ENCODE data around the gene RICTOR. TPM values are rescaled to one million over a fixed set of nuclear protein-coding genes. Genes with fewer than 3 reads are reported as not detected.

RICTOR gene
- total RNA-seq, 1 experiment from 2014 or later, result 22.4 TPM

DNA sequence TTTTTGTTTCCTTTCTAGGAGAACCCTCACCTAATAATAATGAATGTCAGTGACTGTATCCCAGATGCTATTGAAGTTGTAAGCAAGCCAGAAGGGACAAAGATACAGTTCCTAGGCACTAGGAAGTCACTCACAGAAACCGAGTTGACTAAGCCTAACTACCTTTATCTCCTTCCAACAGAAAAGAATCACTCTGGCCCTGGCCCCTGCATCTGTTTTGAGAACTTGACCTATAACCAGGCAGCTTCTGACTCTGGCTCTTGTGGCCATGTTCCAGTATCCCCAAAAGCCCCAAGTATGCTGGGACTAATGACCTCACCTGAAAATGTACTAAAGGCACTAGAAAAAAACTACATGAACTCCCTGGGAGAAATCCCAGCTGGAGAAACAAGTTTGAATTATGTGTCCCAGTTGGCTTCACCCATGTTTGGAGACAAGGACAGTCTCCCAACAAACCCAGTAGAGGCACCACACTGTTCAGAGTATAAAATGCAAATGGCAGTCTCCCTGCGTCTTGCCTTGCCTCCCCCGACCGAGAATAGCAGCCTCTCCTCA, 141.3 kb downstream of the RICTOR start (continued):
- TF ChIP-seq, protein P1, sequence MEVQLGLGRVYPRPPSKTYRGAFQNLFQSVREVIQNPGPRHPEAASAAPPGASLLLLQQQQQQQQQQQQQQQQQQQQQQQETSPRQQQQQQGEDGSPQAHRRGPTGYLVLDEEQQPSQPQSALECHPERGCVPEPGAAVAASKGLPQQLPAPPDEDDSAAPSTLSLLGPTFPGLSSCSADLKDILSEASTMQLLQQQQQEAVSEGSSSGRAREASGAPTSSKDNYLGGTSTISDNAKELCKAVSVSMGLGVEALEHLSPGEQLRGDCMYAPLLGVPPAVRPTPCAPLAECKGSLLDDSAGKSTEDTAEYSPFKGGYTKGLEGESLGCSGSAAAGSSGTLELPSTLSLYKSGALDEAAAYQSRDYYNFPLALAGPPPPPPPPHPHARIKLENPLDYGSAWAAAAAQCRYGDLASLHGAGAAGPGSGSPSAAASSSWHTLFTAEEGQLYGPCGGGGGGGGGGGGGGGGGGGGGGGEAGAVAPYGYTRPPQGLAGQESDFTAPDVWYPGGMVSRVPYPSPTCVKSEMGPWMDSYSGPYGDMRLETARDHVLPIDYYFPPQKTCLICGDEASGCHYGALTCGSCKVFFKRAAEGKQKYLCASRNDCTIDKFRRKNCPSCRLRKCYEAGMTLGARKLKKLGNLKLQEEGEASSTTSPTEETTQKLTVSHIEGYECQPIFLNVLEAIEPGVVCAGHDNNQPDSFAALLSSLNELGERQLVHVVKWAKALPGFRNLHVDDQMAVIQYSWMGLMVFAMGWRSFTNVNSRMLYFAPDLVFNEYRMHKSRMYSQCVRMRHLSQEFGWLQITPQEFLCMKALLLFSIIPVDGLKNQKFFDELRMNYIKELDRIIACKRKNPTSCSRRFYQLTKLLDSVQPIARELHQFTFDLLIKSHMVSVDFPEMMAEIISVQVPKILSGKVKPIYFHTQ (CRISPR knock-in tag; IDR thresholded peaks at IDR 0.05), result no peak
- no peak for TF ChIP-seq JAZF1 (CRISPR knock-in tag; IDR thresholded peaks at IDR 0.05)
- TF ChIP-seq ZNF219 (CRISPR knock-in tag; IDR thresholded peaks at IDR 0.05; ENCODE audit: borderline replicate concordance), result no peak
- no peak for TF ChIP-seq TP53 (CRISPR knock-in tag; IDR thresholded peaks at IDR 0.05)
- no peak for TF ChIP-seq ZNF121 (CRISPR knock-in tag; IDR thresholded peaks at IDR 0.05)
- TF ChIP-seq TEAD4 (CRISPR knock-in tag; IDR thresholded peaks at IDR 0.05), result no peak
- no peak for TF ChIP-seq NFE2L1 (CRISPR knock-in tag; IDR thresholded peaks at IDR 0.05)
- TF ChIP-seq, protein P2, sequence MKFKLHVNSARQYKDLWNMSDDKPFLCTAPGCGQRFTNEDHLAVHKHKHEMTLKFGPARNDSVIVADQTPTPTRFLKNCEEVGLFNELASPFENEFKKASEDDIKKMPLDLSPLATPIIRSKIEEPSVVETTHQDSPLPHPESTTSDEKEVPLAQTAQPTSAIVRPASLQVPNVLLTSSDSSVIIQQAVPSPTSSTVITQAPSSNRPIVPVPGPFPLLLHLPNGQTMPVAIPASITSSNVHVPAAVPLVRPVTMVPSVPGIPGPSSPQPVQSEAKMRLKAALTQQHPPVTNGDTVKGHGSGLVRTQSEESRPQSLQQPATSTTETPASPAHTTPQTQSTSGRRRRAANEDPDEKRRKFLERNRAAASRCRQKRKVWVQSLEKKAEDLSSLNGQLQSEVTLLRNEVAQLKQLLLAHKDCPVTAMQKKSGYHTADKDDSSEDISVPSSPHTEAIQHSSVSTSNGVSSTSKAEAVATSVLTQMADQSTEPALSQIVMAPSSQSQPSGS (CRISPR knock-in tag; IDR thresholded peaks at IDR 0.05; ENCODE audit: borderline replicate concordance, low read depth), result no peak
- TF ChIP-seq, protein P3, sequence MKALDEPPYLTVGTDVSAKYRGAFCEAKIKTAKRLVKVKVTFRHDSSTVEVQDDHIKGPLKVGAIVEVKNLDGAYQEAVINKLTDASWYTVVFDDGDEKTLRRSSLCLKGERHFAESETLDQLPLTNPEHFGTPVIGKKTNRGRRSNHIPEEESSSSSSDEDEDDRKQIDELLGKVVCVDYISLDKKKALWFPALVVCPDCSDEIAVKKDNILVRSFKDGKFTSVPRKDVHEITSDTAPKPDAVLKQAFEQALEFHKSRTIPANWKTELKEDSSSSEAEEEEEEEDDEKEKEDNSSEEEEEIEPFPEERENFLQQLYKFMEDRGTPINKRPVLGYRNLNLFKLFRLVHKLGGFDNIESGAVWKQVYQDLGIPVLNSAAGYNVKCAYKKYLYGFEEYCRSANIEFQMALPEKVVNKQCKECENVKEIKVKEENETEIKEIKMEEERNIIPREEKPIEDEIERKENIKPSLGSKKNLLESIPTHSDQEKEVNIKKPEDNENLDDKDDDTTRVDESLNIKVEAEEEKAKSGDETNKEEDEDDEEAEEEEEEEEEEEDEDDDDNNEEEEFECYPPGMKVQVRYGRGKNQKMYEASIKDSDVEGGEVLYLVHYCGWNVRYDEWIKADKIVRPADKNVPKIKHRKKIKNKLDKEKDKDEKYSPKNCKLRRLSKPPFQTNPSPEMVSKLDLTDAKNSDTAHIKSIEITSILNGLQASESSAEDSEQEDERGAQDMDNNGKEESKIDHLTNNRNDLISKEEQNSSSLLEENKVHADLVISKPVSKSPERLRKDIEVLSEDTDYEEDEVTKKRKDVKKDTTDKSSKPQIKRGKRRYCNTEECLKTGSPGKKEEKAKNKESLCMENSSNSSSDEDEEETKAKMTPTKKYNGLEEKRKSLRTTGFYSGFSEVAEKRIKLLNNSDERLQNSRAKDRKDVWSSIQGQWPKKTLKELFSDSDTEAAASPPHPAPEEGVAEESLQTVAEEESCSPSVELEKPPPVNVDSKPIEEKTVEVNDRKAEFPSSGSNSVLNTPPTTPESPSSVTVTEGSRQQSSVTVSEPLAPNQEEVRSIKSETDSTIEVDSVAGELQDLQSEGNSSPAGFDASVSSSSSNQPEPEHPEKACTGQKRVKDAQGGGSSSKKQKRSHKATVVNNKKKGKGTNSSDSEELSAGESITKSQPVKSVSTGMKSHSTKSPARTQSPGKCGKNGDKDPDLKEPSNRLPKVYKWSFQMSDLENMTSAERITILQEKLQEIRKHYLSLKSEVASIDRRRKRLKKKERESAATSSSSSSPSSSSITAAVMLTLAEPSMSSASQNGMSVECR (CRISPR knock-in tag; IDR thresholded peaks at IDR 0.05; ENCODE audit: borderline replicate concordance), result no peak

DNA sequence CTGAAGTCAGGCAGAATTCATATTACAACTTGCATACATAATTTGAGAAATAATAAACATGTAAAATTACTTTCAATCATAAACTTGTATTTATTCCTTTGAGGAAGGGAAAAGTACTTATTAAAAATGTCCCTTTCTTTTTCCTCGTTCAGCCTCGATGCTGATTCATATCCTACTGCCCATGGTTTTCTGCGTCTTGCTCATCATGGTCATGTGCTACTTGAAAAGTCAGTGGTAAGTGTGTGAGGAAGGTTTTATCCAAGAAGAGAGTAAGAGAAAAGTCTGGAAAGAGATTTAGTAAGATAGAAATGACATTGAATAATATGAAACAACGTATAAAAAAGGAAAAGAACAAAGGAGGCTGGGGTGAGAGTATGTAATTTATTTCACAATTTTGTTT, 142.5 kb downstream of the RICTOR start:
- peaks cover 18% of the 10 kb centered on the region for H3K4me1 Mint-ChIP-seq
- ATAC-seq (no peak), DNase-seq (ENCODE audit: low spot score) (no peak)
- no peak overlapping the region for H3K4me3 Mint-ChIP-seq
- peaks cover 7% of the 10 kb centered on the region for H3K36me3 Mint-ChIP-seq
- POLR2A ChIA-PET, result no interaction called here
- H3K9me3 Mint-ChIP-seq, result peaks cover 12% of the 10 kb centered on the region
- no peak overlapping the region for H3K27ac Mint-ChIP-seq
- CTCF ChIA-PET, result interaction anchor here (1.1 kb wide), 1 partner anchor 10 kb away, joined by 3 read pairs; no protein-coding TSS in a partner anchor
- H3K27me3 Mint-ChIP-seq (ENCODE audit: low read depth), result no peaks in the 10 kb centered on the region
- TF ChIP-seq, protein P4, sequence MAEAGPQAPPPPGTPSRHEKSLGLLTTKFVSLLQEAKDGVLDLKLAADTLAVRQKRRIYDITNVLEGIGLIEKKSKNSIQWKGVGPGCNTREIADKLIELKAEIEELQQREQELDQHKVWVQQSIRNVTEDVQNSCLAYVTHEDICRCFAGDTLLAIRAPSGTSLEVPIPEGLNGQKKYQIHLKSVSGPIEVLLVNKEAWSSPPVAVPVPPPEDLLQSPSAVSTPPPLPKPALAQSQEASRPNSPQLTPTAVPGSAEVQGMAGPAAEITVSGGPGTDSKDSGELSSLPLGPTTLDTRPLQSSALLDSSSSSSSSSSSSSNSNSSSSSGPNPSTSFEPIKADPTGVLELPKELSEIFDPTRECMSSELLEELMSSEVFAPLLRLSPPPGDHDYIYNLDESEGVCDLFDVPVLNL (CRISPR knock-in tag; IDR thresholded peaks at IDR 0.05; ENCODE audit: borderline replicate concordance, low read depth), result no peak
- TF ChIP-seq RORB (CRISPR knock-in tag; IDR thresholded peaks at IDR 0.05) (no peak), FOXP1 (CRISPR knock-in tag; IDR thresholded peaks at IDR 0.05; ENCODE audit: borderline replicate concordance) (no peak), ELF4 (CRISPR knock-in tag; IDR thresholded peaks at IDR 0.05; ENCODE audit: low read depth) (no peak), ZNF138 (CRISPR knock-in tag; conservative IDR thresholded peaks at IDR 0.05) (no peak), SMAD4 (CRISPR knock-in tag; IDR thresholded peaks at IDR 0.05) (no peak), JAZF1 (CRISPR knock-in tag; IDR thresholded peaks at IDR 0.05) (no peak), ZNF396 (CRISPR knock-in tag; IDR thresholded peaks at IDR 0.05; ENCODE audit: borderline replicate concordance) (no peak), ZNF671 (CRISPR knock-in tag; IDR thresholded peaks at IDR 0.05) (no peak)
- TF ChIP-seq, protein P5, sequence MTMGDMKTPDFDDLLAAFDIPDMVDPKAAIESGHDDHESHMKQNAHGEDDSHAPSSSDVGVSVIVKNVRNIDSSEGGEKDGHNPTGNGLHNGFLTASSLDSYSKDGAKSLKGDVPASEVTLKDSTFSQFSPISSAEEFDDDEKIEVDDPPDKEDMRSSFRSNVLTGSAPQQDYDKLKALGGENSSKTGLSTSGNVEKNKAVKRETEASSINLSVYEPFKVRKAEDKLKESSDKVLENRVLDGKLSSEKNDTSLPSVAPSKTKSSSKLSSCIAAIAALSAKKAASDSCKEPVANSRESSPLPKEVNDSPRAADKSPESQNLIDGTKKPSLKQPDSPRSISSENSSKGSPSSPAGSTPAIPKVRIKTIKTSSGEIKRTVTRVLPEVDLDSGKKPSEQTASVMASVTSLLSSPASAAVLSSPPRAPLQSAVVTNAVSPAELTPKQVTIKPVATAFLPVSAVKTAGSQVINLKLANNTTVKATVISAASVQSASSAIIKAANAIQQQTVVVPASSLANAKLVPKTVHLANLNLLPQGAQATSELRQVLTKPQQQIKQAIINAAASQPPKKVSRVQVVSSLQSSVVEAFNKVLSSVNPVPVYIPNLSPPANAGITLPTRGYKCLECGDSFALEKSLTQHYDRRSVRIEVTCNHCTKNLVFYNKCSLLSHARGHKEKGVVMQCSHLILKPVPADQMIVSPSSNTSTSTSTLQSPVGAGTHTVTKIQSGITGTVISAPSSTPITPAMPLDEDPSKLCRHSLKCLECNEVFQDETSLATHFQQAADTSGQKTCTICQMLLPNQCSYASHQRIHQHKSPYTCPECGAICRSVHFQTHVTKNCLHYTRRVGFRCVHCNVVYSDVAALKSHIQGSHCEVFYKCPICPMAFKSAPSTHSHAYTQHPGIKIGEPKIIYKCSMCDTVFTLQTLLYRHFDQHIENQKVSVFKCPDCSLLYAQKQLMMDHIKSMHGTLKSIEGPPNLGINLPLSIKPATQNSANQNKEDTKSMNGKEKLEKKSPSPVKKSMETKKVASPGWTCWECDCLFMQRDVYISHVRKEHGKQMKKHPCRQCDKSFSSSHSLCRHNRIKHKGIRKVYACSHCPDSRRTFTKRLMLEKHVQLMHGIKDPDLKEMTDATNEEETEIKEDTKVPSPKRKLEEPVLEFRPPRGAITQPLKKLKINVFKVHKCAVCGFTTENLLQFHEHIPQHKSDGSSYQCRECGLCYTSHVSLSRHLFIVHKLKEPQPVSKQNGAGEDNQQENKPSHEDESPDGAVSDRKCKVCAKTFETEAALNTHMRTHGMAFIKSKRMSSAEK (CRISPR knock-in tag; IDR thresholded peaks at IDR 0.05; ENCODE audit: borderline replicate concordance), result no peak
- TF ChIP-seq, protein P6, sequence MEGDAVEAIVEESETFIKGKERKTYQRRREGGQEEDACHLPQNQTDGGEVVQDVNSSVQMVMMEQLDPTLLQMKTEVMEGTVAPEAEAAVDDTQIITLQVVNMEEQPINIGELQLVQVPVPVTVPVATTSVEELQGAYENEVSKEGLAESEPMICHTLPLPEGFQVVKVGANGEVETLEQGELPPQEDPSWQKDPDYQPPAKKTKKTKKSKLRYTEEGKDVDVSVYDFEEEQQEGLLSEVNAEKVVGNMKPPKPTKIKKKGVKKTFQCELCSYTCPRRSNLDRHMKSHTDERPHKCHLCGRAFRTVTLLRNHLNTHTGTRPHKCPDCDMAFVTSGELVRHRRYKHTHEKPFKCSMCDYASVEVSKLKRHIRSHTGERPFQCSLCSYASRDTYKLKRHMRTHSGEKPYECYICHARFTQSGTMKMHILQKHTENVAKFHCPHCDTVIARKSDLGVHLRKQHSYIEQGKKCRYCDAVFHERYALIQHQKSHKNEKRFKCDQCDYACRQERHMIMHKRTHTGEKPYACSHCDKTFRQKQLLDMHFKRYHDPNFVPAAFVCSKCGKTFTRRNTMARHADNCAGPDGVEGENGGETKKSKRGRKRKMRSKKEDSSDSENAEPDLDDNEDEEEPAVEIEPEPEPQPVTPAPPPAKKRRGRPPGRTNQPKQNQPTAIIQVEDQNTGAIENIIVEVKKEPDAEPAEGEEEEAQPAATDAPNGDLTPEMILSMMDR (IDR thresholded peaks at IDR 0.05), result no peak
